ENCODE data around the gene FCRLB. TPM values are rescaled to one million over a fixed set of nuclear protein-coding genes. Genes with fewer than 3 reads are reported as not detected.

The FCRLB gene
- polyA plus RNA-seq, 3 donors: 0.36 to 0.44 (median 0.39) TPM

DNA sequence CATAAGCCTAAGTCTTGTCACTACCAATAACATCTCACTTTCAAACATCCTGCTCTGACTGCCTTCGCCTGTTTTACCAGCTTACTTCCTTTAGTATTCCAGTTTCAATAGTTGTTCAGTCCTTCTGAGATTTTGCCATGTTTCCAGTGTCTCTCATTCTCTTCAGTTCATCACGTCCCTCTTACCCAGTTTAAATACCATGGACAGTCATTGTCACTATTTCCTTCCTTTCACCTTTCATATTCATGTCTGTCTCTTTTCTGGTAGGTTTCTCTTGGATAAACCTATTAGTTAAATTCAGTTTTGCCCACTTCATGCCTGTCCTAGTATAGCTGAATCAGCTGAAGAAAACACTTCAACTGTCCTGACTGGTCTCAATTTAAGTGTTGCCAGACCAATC lies 50.6 kb downstream of the FCRLB start:
- no peak for DNase-seq
- Histone ChIP-seq H3K27ac (ENCODE audit: low read depth in 1 of 2, low read length in 2 of 2) (peak overlapping the region in 1 of 2 donors; percentile 58), H3K4me1 (ENCODE audit: control insufficient read depth in 1 of 2, insufficient read depth in 2 of 2, low read length in 2 of 2) (peaks cover 48 to 69% of the 10 kb centered on the region in 2 donors), H3K27me3 (ENCODE audit: control insufficient read depth in 2 of 2, insufficient read depth in 2 of 2, low read length in 2 of 2) (no peaks in the 10 kb centered on the region), H3K4me2 (replicated peaks; ENCODE audit: extremely low read depth, low read length, poor library complexity, severe bottlenecking) (peak overlapping the region; percentile 62), H3K9ac (ENCODE audit: insufficient read depth, low read length, poor library complexity, severe bottlenecking) (no peak overlapping the region), H4K20me1 (ENCODE audit: insufficient read depth, low read length) (peaks cover 45% of the 10 kb centered on the region), H3K9me3 (replicated peaks in 1 of 2; ENCODE audit: control insufficient read depth in 1 of 2, insufficient read depth in 1 of 2, low read length in 2 of 2) (no peaks in the 10 kb centered on the region), H3K4me3 (replicated peaks in 1 of 3; ENCODE audit: low read depth in 2 of 3, low read length in 3 of 3) (peak overlapping the region in 1 of 3 experiments; percentile 36), H3K36me3 (replicated peaks in 1 of 2; ENCODE audit: control insufficient read depth in 1 of 2, insufficient read depth in 2 of 2, low read length in 2 of 2) (no peaks in the 10 kb centered on the region), H3K79me2 (ENCODE audit: insufficient read depth, low read length) (peaks cover 89% of the 10 kb centered on the region), H2AFZ (ENCODE audit: insufficient read depth, low read depth, low read length, poor library complexity, severe bottlenecking) (no peak overlapping the region)
- no peak overlapping the region for H3K4me3 Mint-ChIP-seq
- 68% methylated on average over 2 of the region's 2 CpGs for WGBS (ENCODE audit: insufficient coverage)
- intact Hi-C loops (cut with micrococcal nuclease): no loop called here
- H3K27ac Mint-ChIP-seq: no peak overlapping the region
- TF ChIP-seq, protein P1, sequence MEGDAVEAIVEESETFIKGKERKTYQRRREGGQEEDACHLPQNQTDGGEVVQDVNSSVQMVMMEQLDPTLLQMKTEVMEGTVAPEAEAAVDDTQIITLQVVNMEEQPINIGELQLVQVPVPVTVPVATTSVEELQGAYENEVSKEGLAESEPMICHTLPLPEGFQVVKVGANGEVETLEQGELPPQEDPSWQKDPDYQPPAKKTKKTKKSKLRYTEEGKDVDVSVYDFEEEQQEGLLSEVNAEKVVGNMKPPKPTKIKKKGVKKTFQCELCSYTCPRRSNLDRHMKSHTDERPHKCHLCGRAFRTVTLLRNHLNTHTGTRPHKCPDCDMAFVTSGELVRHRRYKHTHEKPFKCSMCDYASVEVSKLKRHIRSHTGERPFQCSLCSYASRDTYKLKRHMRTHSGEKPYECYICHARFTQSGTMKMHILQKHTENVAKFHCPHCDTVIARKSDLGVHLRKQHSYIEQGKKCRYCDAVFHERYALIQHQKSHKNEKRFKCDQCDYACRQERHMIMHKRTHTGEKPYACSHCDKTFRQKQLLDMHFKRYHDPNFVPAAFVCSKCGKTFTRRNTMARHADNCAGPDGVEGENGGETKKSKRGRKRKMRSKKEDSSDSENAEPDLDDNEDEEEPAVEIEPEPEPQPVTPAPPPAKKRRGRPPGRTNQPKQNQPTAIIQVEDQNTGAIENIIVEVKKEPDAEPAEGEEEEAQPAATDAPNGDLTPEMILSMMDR (IDR thresholded peaks at IDR 0.05): no peak
- H3K27me3 Mint-ChIP-seq (ENCODE audit: low read depth in 3 of 3): no peaks in the 10 kb centered on the region
- H3K36me3 Mint-ChIP-seq: peaks cover 3 to 7% of the 10 kb centered on the region in 2 donors
- H3K4me1 Mint-ChIP-seq: peaks cover 24% of the 10 kb centered on the region
- no peaks in the 10 kb centered on the region for H3K9me3 Mint-ChIP-seq

DNA sequence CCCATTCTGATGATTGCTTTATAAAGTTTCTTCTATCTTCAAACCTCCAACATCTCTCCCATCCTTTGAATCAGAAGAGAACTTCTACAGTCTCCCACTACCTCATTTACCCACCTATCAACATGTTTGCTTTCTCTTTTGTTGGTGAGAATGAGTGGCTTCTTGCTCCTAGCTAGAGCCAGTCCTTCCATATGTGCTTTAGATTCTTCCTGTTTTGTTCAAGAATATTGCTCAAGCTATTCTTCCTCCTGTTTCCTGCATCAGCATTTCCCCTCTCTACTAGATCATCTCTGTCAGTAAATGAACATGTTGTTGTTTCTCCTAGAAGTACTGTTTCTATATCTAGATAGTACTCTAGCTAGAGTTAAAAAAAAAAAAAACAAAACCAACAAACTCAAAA lies 51.1 kb downstream of the FCRLB start:
- Mint-ChIP-seq H3K4me3 (no peak overlapping the region), H3K36me3 (peaks cover 3 to 7% of the 10 kb centered on the region in 2 donors), H3K27ac (no peak overlapping the region), H3K27me3 (ENCODE audit: low read depth in 3 of 3) (no peaks in the 10 kb centered on the region), H3K4me1 (peaks cover 20% of the 10 kb centered on the region), H3K9me3 (no peaks in the 10 kb centered on the region)
- TF ChIP-seq, protein P1 (IDR thresholded peaks at IDR 0.05): no peak
- DNase-seq: peak; percentile 42 to 80 (median 72)
- Histone ChIP-seq H3K27ac (ENCODE audit: low read depth in 1 of 2, low read length in 2 of 2) (peak overlapping the region in 1 of 2 donors; percentile 58), H2AFZ (ENCODE audit: insufficient read depth, low read depth, low read length, poor library complexity, severe bottlenecking) (no peak overlapping the region), H3K27me3 (ENCODE audit: control insufficient read depth in 2 of 2, insufficient read depth in 2 of 2, low read length in 2 of 2) (no peaks in the 10 kb centered on the region), H4K20me1 (ENCODE audit: insufficient read depth, low read length) (peaks cover 49% of the 10 kb centered on the region), H3K36me3 (replicated peaks in 1 of 2; ENCODE audit: control insufficient read depth in 1 of 2, insufficient read depth in 2 of 2, low read length in 2 of 2) (no peaks in the 10 kb centered on the region), H3K9ac (ENCODE audit: insufficient read depth, low read length, poor library complexity, severe bottlenecking) (no peak overlapping the region), H3K4me1 (ENCODE audit: control insufficient read depth in 1 of 2, insufficient read depth in 2 of 2, low read length in 2 of 2) (peaks cover 44 to 65% of the 10 kb centered on the region in 2 donors), H3K4me3 (replicated peaks in 1 of 3; ENCODE audit: low read depth in 2 of 3, low read length in 3 of 3) (peak overlapping the region in 2 of 3 experiments; percentile 5 to 36), H3K79me2 (ENCODE audit: insufficient read depth, low read length) (peaks cover 89% of the 10 kb centered on the region), H3K9me3 (replicated peaks in 1 of 2; ENCODE audit: control insufficient read depth in 1 of 2, insufficient read depth in 1 of 2, low read length in 2 of 2) (no peaks in the 10 kb centered on the region), H3K4me2 (replicated peaks; ENCODE audit: extremely low read depth, low read length, poor library complexity, severe bottlenecking) (peak overlapping the region; percentile 62)
- intact Hi-C loops (cut with micrococcal nuclease): no loop called here

Measured in CD14-positive monocyte (primary cell).